Measurements from ENCODE around the gene PTPRN2. TPM values are rescaled to one million over a fixed set of nuclear protein-coding genes. Genes with fewer than 3 reads are reported as not detected.

PTPRN2 gene
- total RNA-seq, 1 experiment from 2014 or later = not detected

DNA sequence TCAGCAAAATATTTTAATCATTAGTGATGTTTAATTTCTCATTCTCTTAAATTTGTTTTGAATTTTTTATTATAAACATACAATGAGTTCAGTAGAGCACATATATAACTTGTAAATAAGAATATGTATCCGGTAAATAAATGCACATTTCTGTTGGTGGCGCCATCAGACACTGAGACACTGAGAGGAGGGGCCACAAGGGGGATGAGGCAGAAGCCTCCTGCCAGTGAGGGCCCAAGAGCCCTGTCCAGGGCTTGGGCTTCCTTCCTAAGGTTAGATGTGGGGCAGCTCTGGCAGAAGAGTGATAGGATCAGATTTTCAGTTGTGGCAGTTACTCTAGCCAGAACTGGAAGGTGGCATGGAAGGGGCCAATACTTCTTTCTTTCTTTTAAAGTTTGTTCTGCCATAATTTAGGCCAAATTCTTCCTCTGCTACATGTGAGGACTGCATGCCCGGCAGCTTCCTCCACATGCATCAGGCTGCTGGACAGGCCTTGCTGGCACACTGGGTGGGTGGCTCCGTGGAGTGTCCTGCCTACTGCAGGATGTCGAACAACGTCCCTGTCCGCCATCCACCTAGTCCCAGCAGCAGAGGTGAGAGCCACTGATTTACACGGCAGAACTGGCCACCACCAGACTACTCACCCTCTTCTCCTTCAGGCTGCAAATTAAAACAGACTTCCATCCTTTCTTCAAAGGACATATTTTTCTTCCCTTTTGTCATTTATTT lies 13.2 kb downstream of the PTPRN2 start:
- Histone ChIP-seq H3K79me2 (ENCODE audit: low read depth) (no peaks in the 10 kb centered on the region), H3K4me1 (replicated peaks; ENCODE audit: insufficient read depth) (no peaks in the 10 kb centered on the region), H4K20me1 (ENCODE audit: insufficient read depth) (no peaks in the 10 kb centered on the region), H3K9me2 (ENCODE audit: insufficient read depth) (no peaks in the 10 kb centered on the region), H3K4me2 (no peak overlapping the region), H3K9me3 (ENCODE audit: insufficient read depth, low read depth) (peaks cover 6% of the 10 kb centered on the region), H3K27me3 (ENCODE audit: insufficient read depth, low read depth) (peaks cover 34% of the 10 kb centered on the region), H3K36me3 (ENCODE audit: low read depth) (no peaks in the 10 kb centered on the region), H3K27ac (no peak overlapping the region), H2AFZ (no peak overlapping the region), H3F3A (ENCODE audit: insufficient read depth, low read depth) (no peaks in the 10 kb centered on the region), H3K4me3 (no peak overlapping the region)
- DNase-seq = no peak
- CTCF ChIA-PET = no interaction called here
- POLR2A ChIA-PET (ENCODE audit: unreplicated experiment) = no interaction called here
- no peak for TF ChIP-seq EZH2 (IDR thresholded peaks at IDR 0.05; ENCODE audit: low read depth)
- TF ChIP-seq, protein P1, sequence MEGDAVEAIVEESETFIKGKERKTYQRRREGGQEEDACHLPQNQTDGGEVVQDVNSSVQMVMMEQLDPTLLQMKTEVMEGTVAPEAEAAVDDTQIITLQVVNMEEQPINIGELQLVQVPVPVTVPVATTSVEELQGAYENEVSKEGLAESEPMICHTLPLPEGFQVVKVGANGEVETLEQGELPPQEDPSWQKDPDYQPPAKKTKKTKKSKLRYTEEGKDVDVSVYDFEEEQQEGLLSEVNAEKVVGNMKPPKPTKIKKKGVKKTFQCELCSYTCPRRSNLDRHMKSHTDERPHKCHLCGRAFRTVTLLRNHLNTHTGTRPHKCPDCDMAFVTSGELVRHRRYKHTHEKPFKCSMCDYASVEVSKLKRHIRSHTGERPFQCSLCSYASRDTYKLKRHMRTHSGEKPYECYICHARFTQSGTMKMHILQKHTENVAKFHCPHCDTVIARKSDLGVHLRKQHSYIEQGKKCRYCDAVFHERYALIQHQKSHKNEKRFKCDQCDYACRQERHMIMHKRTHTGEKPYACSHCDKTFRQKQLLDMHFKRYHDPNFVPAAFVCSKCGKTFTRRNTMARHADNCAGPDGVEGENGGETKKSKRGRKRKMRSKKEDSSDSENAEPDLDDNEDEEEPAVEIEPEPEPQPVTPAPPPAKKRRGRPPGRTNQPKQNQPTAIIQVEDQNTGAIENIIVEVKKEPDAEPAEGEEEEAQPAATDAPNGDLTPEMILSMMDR (conservative IDR thresholded peaks at IDR 0.05) = no peak
- intact Hi-C loops (cut with micrococcal nuclease; ENCODE audit: unreplicated experiment) = no loop called here
- no TSS peak for BruUV-seq (replicated peaks)

DNA sequence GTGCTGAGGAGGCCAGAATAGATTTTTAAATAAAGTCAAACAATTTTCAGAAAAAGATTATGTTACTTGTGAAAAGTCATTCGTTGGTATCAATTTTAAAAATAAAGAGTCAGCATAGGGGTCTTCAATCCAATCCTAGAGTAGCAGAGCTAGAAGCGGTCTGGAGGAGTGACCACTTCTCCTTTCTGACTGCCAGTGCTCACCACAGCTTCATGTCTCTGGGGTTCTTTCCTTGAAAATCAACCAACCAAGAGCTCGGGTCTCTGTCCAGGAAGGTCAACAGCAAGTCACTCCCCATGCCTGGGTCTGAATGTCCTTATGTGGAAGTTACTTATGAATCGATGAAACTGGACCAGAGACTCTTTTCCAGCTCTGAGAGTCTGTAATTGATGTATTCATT lies 14.3 kb downstream of the PTPRN2 start:
- Histone ChIP-seq H3K4me2 (no peak overlapping the region), H3K27me3 (ENCODE audit: insufficient read depth, low read depth) (peaks cover 41% of the 10 kb centered on the region), H3F3A (ENCODE audit: insufficient read depth, low read depth) (no peaks in the 10 kb centered on the region), H3K27ac (no peak overlapping the region), H3K9me2 (ENCODE audit: insufficient read depth) (no peaks in the 10 kb centered on the region), H3K36me3 (ENCODE audit: low read depth) (no peaks in the 10 kb centered on the region), H3K4me1 (replicated peaks; ENCODE audit: insufficient read depth) (no peaks in the 10 kb centered on the region), H4K20me1 (ENCODE audit: insufficient read depth) (no peaks in the 10 kb centered on the region), H3K79me2 (ENCODE audit: low read depth) (no peaks in the 10 kb centered on the region), H3K4me3 (no peak overlapping the region), H2AFZ (no peak overlapping the region), H3K9me3 (ENCODE audit: insufficient read depth, low read depth) (no peaks in the 10 kb centered on the region)
- POLR2A ChIA-PET (ENCODE audit: unreplicated experiment) = no interaction called here
- BruUV-seq (replicated peaks) = no TSS peak
- no peak for TF ChIP-seq EZH2 (IDR thresholded peaks at IDR 0.05; ENCODE audit: low read depth)
- TF ChIP-seq, protein P1 (conservative IDR thresholded peaks at IDR 0.05) = no peak
- intact Hi-C loops (cut with micrococcal nuclease; ENCODE audit: unreplicated experiment) = no loop called here
- CTCF ChIA-PET = no interaction called here
- DNase-seq = no peak

DNA sequence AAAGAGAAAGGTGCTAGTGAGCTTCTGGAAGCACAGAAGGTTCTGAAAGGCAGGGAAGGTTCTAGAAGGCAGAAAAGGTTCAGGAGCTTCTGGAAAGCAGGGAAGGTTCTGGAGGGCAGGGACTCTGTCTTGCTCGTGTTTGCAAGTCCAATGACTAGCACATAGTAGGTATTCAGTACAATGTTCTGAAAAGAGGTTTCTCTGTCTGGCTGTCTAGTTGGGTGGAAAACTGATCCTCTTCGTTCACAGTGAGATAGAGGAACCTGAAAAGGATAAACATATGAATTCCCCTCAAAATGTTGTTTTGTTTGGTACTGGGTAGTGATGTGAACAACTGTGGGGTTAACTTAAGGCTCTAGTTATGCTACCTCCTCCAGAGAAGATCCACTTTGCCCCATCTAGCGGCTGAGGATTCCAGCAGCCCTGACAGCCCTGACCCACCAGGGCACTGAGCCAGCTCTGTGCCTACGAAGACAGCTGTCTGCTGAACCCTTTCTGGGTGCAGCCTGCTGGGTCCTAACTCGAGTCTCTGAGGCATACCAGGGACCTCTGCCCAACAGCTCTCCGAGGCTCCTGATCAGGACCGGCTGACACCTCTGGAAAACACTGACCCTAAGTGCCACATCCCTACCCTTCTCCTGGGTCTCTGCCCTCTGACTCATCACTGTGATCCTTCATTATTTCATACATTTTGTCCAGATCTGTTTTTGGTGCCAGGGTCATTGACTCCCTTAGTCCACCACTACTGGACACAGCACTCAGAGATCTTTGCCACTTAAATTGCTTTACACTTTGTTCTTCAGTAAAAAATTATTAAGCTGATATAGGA lies 15.4 kb downstream of the PTPRN2 start:
- ChIA-PET POLR2A (ENCODE audit: unreplicated experiment) (no interaction called here), CTCF (no interaction called here)
- Histone ChIP-seq H2AFZ (no peak overlapping the region), H4K20me1 (ENCODE audit: insufficient read depth) (no peaks in the 10 kb centered on the region), H3F3A (ENCODE audit: insufficient read depth, low read depth) (no peaks in the 10 kb centered on the region), H3K9me2 (ENCODE audit: insufficient read depth) (no peaks in the 10 kb centered on the region), H3K27ac (no peak overlapping the region), H3K4me2 (no peak overlapping the region), H3K27me3 (ENCODE audit: insufficient read depth, low read depth) (peaks cover 50% of the 10 kb centered on the region), H3K36me3 (ENCODE audit: low read depth) (no peaks in the 10 kb centered on the region), H3K4me1 (replicated peaks; ENCODE audit: insufficient read depth) (no peaks in the 10 kb centered on the region), H3K9me3 (ENCODE audit: insufficient read depth, low read depth) (no peaks in the 10 kb centered on the region), H3K79me2 (ENCODE audit: low read depth) (no peaks in the 10 kb centered on the region), H3K4me3 (no peak overlapping the region)
- no TSS peak for BruUV-seq (replicated peaks)
- TF ChIP-seq, protein P1 (conservative IDR thresholded peaks at IDR 0.05) = no peak
- no peak for TF ChIP-seq EZH2 (IDR thresholded peaks at IDR 0.05; ENCODE audit: low read depth)
- intact Hi-C loops (cut with micrococcal nuclease; ENCODE audit: unreplicated experiment) = no loop called here
- no peak for DNase-seq

All from PC-9 (cell line).